ENCODE results near the gene TBC1D9.

GRCh38 chr4:140789759-140790158, 33.6 kb upstream of the TBC1D9 start:
- TF ChIP-seq POLR2AphosphoS5 (IDR thresholded peaks at IDR 0.05; ENCODE audit: low read depth, low read length) (no peak), POLR2A (IDR thresholded peaks at IDR 0.05; ENCODE audit: low read depth, low read length) (no peak), TAF1 (IDR thresholded peaks at IDR 0.05; ENCODE audit: borderline replicate concordance, low read depth, low read length) (no peak)
